H9 (cell line): ENCODE data around the gene MAPKAPK2. TPM values are rescaled to one million over a fixed set of nuclear protein-coding genes. Genes with fewer than 3 reads are reported as not detected.
A peak's percentile ranks its signal among the peaks of the same experiment; 100 is the strongest.

Experiments used
- DNase-seq: peaks from one replicate; pipeline ENCODE4 v3.0.0-alpha.2; 2017
- H2AFZ ChIP-seq: one replicate; pipeline ENCODE4 v1.6.1; 2013; ENCODE audit warnings: mild to moderate bottlenecking, low read length, control low read depth, moderate library complexity
- H2AK5ac ChIP-seq: 2 replicates; pipeline ENCODE4 v1.6.1; 2013; ENCODE audit warnings: low read length, control low read depth, mixed read lengths; ENCODE audit not compliant: insufficient read length
- H2BK120ac ChIP-seq: one replicate; pipeline ENCODE4 v1.6.1; 2013; ENCODE audit warnings: low read depth, mild to moderate bottlenecking, low read length, control low read depth, inconsistent platforms; ENCODE audit not compliant: poor library complexity, severe bottlenecking
- H2BK12ac ChIP-seq: 2 replicates; pipeline ENCODE4 v1.6.1; 2013; ENCODE audit warnings: low read length, control low read depth, mixed read lengths, low read depth; ENCODE audit not compliant: insufficient read length
- H2BK15ac ChIP-seq: 2 replicates; pipeline ENCODE4 v1.6.1; 2013; ENCODE audit warnings: low read depth, low read length, control low read depth
- H2BK20ac ChIP-seq: one replicate; pipeline ENCODE4 v1.6.1; 2013; ENCODE audit warnings: low read depth, mild to moderate bottlenecking, low read length, control low read depth, inconsistent platforms; ENCODE audit not compliant: poor library complexity, severe bottlenecking
- H2BK5ac ChIP-seq: 2 replicates; pipeline ENCODE4 v1.6.1; 2013; ENCODE audit warnings: low read length, control low read depth, mixed read lengths; ENCODE audit not compliant: insufficient read length
- H3K14ac ChIP-seq: 2 replicates; pipeline ENCODE4 v1.6.1; 2013; ENCODE audit warnings: low read length, control low read depth; ENCODE audit not compliant: insufficient read depth
- H3K18ac ChIP-seq: 2 replicates; pipeline ENCODE4 v1.6.1; 2013; ENCODE audit warnings: low read depth, mild to moderate bottlenecking, mixed read lengths, low read length, control low read depth; ENCODE audit not compliant: insufficient read length
- H3K23ac ChIP-seq: 2 replicates; pipeline ENCODE4 v1.6.1; 2013; ENCODE audit warnings: low read length, control low read depth, mixed read lengths, low read depth; ENCODE audit not compliant: insufficient read length
- H3K23me2 ChIP-seq: 2 replicates; pipeline ENCODE4 v1.6.1; 2013; ENCODE audit warnings: low read depth, mild to moderate bottlenecking, mixed read lengths, low read length, control low read depth; ENCODE audit not compliant: insufficient read length, poor library complexity, severe bottlenecking
- H3K27ac ChIP-seq: 2 replicates; pipeline ENCODE4 v1.5.1; 2013; ENCODE audit warnings: low read length, control low read depth, mixed read lengths, low read depth; ENCODE audit not compliant: insufficient read length
- H3K27me3 ChIP-seq: 2 replicates; pipeline ENCODE4 v1.6.1; 2013; ENCODE audit warnings: low read length, control low read depth, inconsistent platforms; ENCODE audit not compliant: insufficient read depth
- H3K4ac ChIP-seq: 2 replicates; pipeline ENCODE4 v1.6.1; 2013; ENCODE audit warnings: low read depth, mild to moderate bottlenecking, control low read depth, inconsistent platforms, low read length, moderate library complexity
- H3K4me1 ChIP-seq: 2 replicates; pipeline ENCODE4 v1.6.1; 2013; ENCODE audit warnings: low read length, control low read depth, inconsistent platforms; ENCODE audit not compliant: insufficient read depth
- H3K4me2 ChIP-seq: 2 replicates; pipeline ENCODE4 v1.6.1; 2013; ENCODE audit warnings: low read length, control low read depth, mixed read lengths; ENCODE audit not compliant: insufficient read length, insufficient read depth
- H3K56ac ChIP-seq: 2 replicates; pipeline ENCODE4 v1.6.1; 2013; ENCODE audit warnings: low read depth, mild to moderate bottlenecking, mixed read lengths, low read length, control low read depth; ENCODE audit not compliant: insufficient read length
- H3K79me1 ChIP-seq: 2 replicates; pipeline ENCODE4 v1.6.1; 2013; ENCODE audit warnings: low read depth, mild to moderate bottlenecking, moderate library complexity, low read length, control low read depth, inconsistent platforms; ENCODE audit not compliant: insufficient read depth, poor library complexity, severe bottlenecking
- H3K79me2 ChIP-seq: 2 replicates; pipeline ENCODE4 v1.6.1; 2013; ENCODE audit warnings: low read length, control low read depth, inconsistent platforms; ENCODE audit not compliant: insufficient read depth
- H3K9ac ChIP-seq: 2 replicates; pipeline ENCODE4 v1.6.1; 2013; ENCODE audit warnings: low read length, control low read depth, mixed read lengths; ENCODE audit not compliant: insufficient read length; ENCODE audit errors: extremely low read depth
- H3K9me3 ChIP-seq: one replicate; pipeline ENCODE4 v1.6.1; 2013; ENCODE audit warnings: low read depth, low read length, inconsistent platforms; ENCODE audit not compliant: control insufficient read depth
- H3T11ph ChIP-seq: one replicate; pipeline ENCODE4 v1.6.1; 2013; ENCODE audit warnings: mild to moderate bottlenecking, low read length, control low read depth, inconsistent platforms
- H4K20me1 ChIP-seq: one replicate; pipeline ENCODE4 v1.6.1; 2013; ENCODE audit not compliant: control insufficient read depth, insufficient read length, insufficient read depth
- H4K5ac ChIP-seq: 2 replicates; pipeline ENCODE4 v1.6.1; 2013; ENCODE audit warnings: low read depth, mild to moderate bottlenecking, mixed read lengths, low read length, control low read depth; ENCODE audit not compliant: insufficient read length
- H4K8ac ChIP-seq: replicated peaks from 2 replicates; pipeline ENCODE4 v1.6.1; 2013; ENCODE audit warnings: low read length, control low read depth, mixed read lengths, low read depth; ENCODE audit not compliant: insufficient read length
- H4K91ac ChIP-seq: 2 replicates; pipeline ENCODE4 v1.6.1; 2013; ENCODE audit warnings: low read depth, mild to moderate bottlenecking, moderate library complexity, mixed read lengths, low read length, control low read depth; ENCODE audit not compliant: insufficient read length
- H3K27ac Mint-ChIP-seq, 3 experiments: 2 replicates in 2 of 3; 3 replicates in 1 of 3; pipeline ENCODE4 v1.8.0; 2020 to 2021; ENCODE audit warnings: mixed read lengths in 3 of 3, mild to moderate bottlenecking in 1 of 3, moderate library complexity in 1 of 3
- H3K27me3 Mint-ChIP-seq: 2 replicates; pipeline ENCODE4 v1.8.0; 2021; ENCODE audit warnings: low read depth, mild to moderate bottlenecking, moderate library complexity, mixed read lengths
- H3K36me3 Mint-ChIP-seq, 3 experiments: 2 replicates in 2 of 3; 3 replicates in 1 of 3; pipeline ENCODE4 v1.8.0; 2020 to 2021; ENCODE audit warnings: low read depth in 3 of 3, mixed read lengths in 3 of 3; ENCODE audit not compliant: insufficient read depth in 1 of 3
- H3K4me1 Mint-ChIP-seq, 2 experiments: 2 replicates each; pipeline ENCODE4 v1.8.0; 2020; ENCODE audit warnings: mixed read lengths in 2 of 2
- H3K4me3 Mint-ChIP-seq, 2 experiments: 2 replicates in 1 of 2; 3 replicates in 1 of 2; pipeline ENCODE4 v1.8.0; 2020 to 2021; ENCODE audit warnings: mild to moderate bottlenecking in 2 of 2, mixed read lengths in 2 of 2, moderate library complexity in 1 of 2
- H3K9me3 Mint-ChIP-seq, 2 experiments: 2 replicates in 1 of 2; 3 replicates in 1 of 2; pipeline ENCODE4 v1.8.0; 2020; ENCODE audit warnings: mild to moderate bottlenecking in 2 of 2, mixed read lengths in 2 of 2, moderate library complexity in 1 of 2
- CTCF ChIP-seq: fragments of 200-600 bp; sonication (generic); conservative IDR thresholded peaks from 3 replicates; pipeline ENCODE4 v1.8.0; 2021; ENCODE audit warnings: antibody characterized with exemption, mild to moderate bottlenecking
- WGBS: extraction: QIAGEN DNeasy Blood & Tissue Kit; methylation state at CpG from one replicate; pipeline ENCODE4 v1.1.7; 2013; ENCODE audit warnings: missing lambda C conversion rate, low lambda C conversion rate, mixed read lengths; ENCODE audit not compliant: insufficient read length; ENCODE audit errors: extremely low coverage; 5-methylcytosine and 5-hydroxymethylcytosine counted together
- total RNA-seq: library from RNA; stranded (reverse); gene quantifications from 2 replicates; pipeline ENCODE4 v1.2.1, GENCODE V29; 2021

Gene MAPKAPK2
- total RNA-seq, 1 experiment from 2014 or later = 50.1 TPM

DNA sequence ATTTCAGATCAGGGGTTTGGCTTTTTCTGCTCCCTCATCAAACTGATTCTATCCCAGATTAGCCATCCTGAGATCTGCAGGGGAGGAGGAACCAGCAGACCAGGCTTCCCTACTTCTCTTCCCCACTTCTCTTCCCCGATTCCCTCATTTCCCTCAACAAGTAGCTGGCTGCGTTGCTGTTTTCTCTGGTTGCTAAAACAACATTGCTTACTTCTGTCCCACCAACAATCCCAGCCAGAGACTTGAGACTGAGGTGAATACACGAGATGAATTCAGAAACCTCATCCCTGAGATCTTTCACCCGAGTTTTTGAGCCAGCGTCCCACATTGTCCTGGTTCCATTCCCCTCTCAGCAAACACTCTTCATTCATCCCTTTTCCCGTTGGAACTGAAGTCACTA, 27.0 kb upstream of the MAPKAPK2 start:
- DNase-seq = no peak
- Mint-ChIP-seq H3K4me1 (peaks cover 14 to 16% of the 10 kb centered on the region in 2 experiments), H3K36me3 (no peaks in the 10 kb centered on the region; a peak in 1 of 7 replicates), H3K4me3 (0 out of 5 replicates have a peak overlapping the region, but pooled peaks of 1 of the 2 experiments have one; percentile 59), H3K27me3 (peaks cover 61% of the 10 kb centered on the region), H3K9me3 (no peaks in the 10 kb centered on the region), H3K27ac (no peak overlapping the region)
- peaks cover 4% of the 10 kb centered on the region for H3K4me1 ChIP-seq
- no peak overlapping the region for H2AFZ ChIP-seq
- H4K20me1 ChIP-seq = no peaks in the 10 kb centered on the region
- H3K9ac ChIP-seq = no peak overlapping the region
- no peak overlapping the region for H3K56ac ChIP-seq
- H3K18ac ChIP-seq = no peak overlapping the region
- H3T11ph ChIP-seq = no peak overlapping the region
- no peak overlapping the region for H2BK20ac ChIP-seq
- H3K9me3 ChIP-seq = no peaks in the 10 kb centered on the region
- H2BK15ac ChIP-seq = no peak overlapping the region
- no peaks in the 10 kb centered on the region for H3K79me1 ChIP-seq
- no CpG with 5 or more reads among the region's 6 CpGs for WGBS
- no peak overlapping the region for H2AK5ac ChIP-seq
- no peak overlapping the region for H4K8ac ChIP-seq
- H3K23me2 ChIP-seq = no peaks in the 10 kb centered on the region
- H4K5ac ChIP-seq = no peak overlapping the region
- no peak overlapping the region for H3K4ac ChIP-seq
- peak overlapping the region; percentile 67 for H3K4me2 ChIP-seq
- H4K91ac ChIP-seq = no peak overlapping the region
- H3K27me3 ChIP-seq = peaks cover 3% of the 10 kb centered on the region; the same call in 1 of the 2 replicates
- no peak overlapping the region for H2BK5ac ChIP-seq
- H3K79me2 ChIP-seq = no peaks in the 10 kb centered on the region
- no peak overlapping the region for H3K14ac ChIP-seq
- no peak for TF ChIP-seq CTCF
- H2BK12ac ChIP-seq = no peak overlapping the region
- no peak overlapping the region for H3K27ac ChIP-seq
- H3K23ac ChIP-seq = no peak overlapping the region
- no peak overlapping the region for H2BK120ac ChIP-seq
